PC-9 (cell line): ENCODE data around the gene HLX. TPM values are rescaled to one million over a fixed set of nuclear protein-coding genes. Genes with fewer than 3 reads are reported as not detected.

Source experiments
- BruUV-seq: library from RNA; stranded (reverse); fragments of 400-500 nt; replicated peaks from 2 replicates; lab custom pipeline; 2021; lab: Mats Ljungman, UMichigan
- CTCF ChIA-PET: fragments of 300-600 bp; sonication (Branson Sonifier 250); formaldehyde crosslinking; loops from one replicate; lab custom pipeline; 2022; ENCODE audit warnings: antibody characterized with exemption; lab: Charles Lee
- POLR2A ChIA-PET: fragments of 300-600 bp; sonication (Branson Sonifier 250); formaldehyde crosslinking; loops from one replicate; lab custom pipeline; 2022; ENCODE audit warnings: antibody characterized with exemption; ENCODE audit not compliant: unreplicated experiment; lab: Charles Lee
- DNase-seq, 2 experiments: peaks; one replicate each; pipeline versions ENCODE4 v3.0.0 to v3.0.0-alpha.2; 2015 to 2022; ENCODE audit warnings: mixed read lengths in 1 of 2
- H2AFZ ChIP-seq: fragments of 200-600 bp; sonication (generic); 2 replicates; pipeline ENCODE4 v1.8.1; 2017; ENCODE audit warnings: antibody characterized with exemption
- H3F3A ChIP-seq: fragments of 200-600 bp; sonication (generic); 2 replicates; pipeline ENCODE4 v1.8.1; 2017; ENCODE audit warnings: antibody characterized with exemption, mild to moderate bottlenecking, low read depth; ENCODE audit not compliant: insufficient read depth
- H3K27ac ChIP-seq: fragments of 200-600 bp; sonication (generic); 2 replicates; pipeline ENCODE4 v1.6.1; 2016; ENCODE audit warnings: mixed run types
- H3K27me3 ChIP-seq: fragments of 200-600 bp; sonication (generic); 2 replicates; pipeline ENCODE4 v1.6.1; 2016; ENCODE audit warnings: low read depth, mixed run types; ENCODE audit not compliant: insufficient read depth
- H3K36me3 ChIP-seq: fragments of 200-600 bp; sonication (generic); 2 replicates; pipeline ENCODE4 v1.6.1; 2016; ENCODE audit warnings: low read depth, mixed run types
- H3K4me1 ChIP-seq: fragments of 200-600 bp; sonication (generic); replicated peaks from 2 replicates; pipeline ENCODE4 v1.6.1; 2016; ENCODE audit warnings: mixed run types; ENCODE audit not compliant: insufficient read depth
- H3K4me2 ChIP-seq: fragments of 200-600 bp; sonication (generic); 2 replicates; pipeline ENCODE4 v1.6.1; 2017; ENCODE audit warnings: mixed run types
- H3K4me3 ChIP-seq: fragments of 200-600 bp; sonication (generic); 2 replicates; pipeline ENCODE4 v1.6.1; 2016; ENCODE audit warnings: mixed run types
- H3K79me2 ChIP-seq: fragments of 200-600 bp; sonication (generic); 2 replicates; pipeline ENCODE4 v1.6.1; 2017; ENCODE audit warnings: low read depth, mixed run types
- H3K9me2 ChIP-seq: fragments of 200-600 bp; sonication (generic); 2 replicates; pipeline ENCODE4 v1.8.1; 2017; ENCODE audit warnings: mild to moderate bottlenecking; ENCODE audit not compliant: insufficient read depth
- H3K9me3 ChIP-seq: fragments of 200-600 bp; sonication (generic); 2 replicates; pipeline ENCODE4 v1.8.1; 2016; ENCODE audit warnings: low read depth; ENCODE audit not compliant: insufficient read depth
- H4K20me1 ChIP-seq: fragments of 200-600 bp; sonication (generic); 2 replicates; pipeline ENCODE4 v1.8.1; 2017; ENCODE audit not compliant: insufficient read depth
- CTCF ChIP-seq: fragments of 200-600 bp; sonication (generic); conservative IDR thresholded peaks from 2 replicates; pipeline ENCODE4 v1.6.1; 2017; ENCODE audit warnings: mixed run types, antibody characterized with exemption, mild to moderate bottlenecking, moderate library complexity
- EZH2 ChIP-seq: fragments of 200-600 bp; sonication (generic); IDR thresholded peaks from 2 replicates; pipeline ENCODE4 v1.8.0; 2017; ENCODE audit warnings: antibody characterized with exemption, low read depth
- intact Hi-C: fragments of 100-400 bp; cut with micrococcal nuclease; formaldehyde crosslinking; loops from one replicate; pipeline ENCODE4 v1.10.0; 2022; ENCODE audit not compliant: unreplicated experiment
- total RNA-seq: library from RNA; stranded (reverse); gene quantifications from 2 replicates; pipeline ENCODE4 v1.2.3, GENCODE V29; 2021

Gene HLX
- total RNA-seq, 1 experiment from 2014 or later = 1.1 TPM

GRCh38 chr1:220901881-220902280 is 22.6 kb downstream of the HLX start:
- Histone ChIP-seq H3K9me3 (peaks cover 4% of the 10 kb centered on the region), H3K79me2 (no peaks in the 10 kb centered on the region), H3F3A (peaks cover 11% of the 10 kb centered on the region; the same call in 1 of the 2 replicates), H3K4me1 (peaks cover 14% of the 10 kb centered on the region), H3K9me2 (no peaks in the 10 kb centered on the region), H3K27ac (no peak overlapping the region), H4K20me1 (no peaks in the 10 kb centered on the region), H3K27me3 (no peaks in the 10 kb centered on the region), H3K4me2 (no peak overlapping the region), H2AFZ (no peak overlapping the region), H3K36me3 (no peaks in the 10 kb centered on the region), H3K4me3 (no peak overlapping the region)
- DNase-seq = no peak
- BruUV-seq = no TSS peak
- ChIA-PET POLR2A (interaction anchor here (0.7 kb wide), 1 partner anchor 84 kb away, joined by 3 read pairs; no protein-coding TSS in a partner anchor), CTCF (no interaction called here)
- TF ChIP-seq CTCF = no peak
- no peak for TF ChIP-seq EZH2
- intact Hi-C loops = loop anchor here (10.0 kb wide), 1 partner anchor 303 kb away; no protein-coding TSS in a partner anchor

GRCh38 chr1:220902916-220903315 is 23.7 kb downstream of the HLX start:
- Histone ChIP-seq H2AFZ (no peak overlapping the region), H3K9me3 (peaks cover 4% of the 10 kb centered on the region), H3K27ac (no peak overlapping the region), H3K36me3 (no peaks in the 10 kb centered on the region), H3K9me2 (no peaks in the 10 kb centered on the region), H4K20me1 (no peaks in the 10 kb centered on the region), H3K79me2 (no peaks in the 10 kb centered on the region), H3K4me3 (no peak overlapping the region), H3K4me2 (no peak overlapping the region), H3K4me1 (peaks cover 22% of the 10 kb centered on the region), H3K27me3 (no peaks in the 10 kb centered on the region), H3F3A (peaks cover 11% of the 10 kb centered on the region; the same call in 1 of the 2 replicates)
- POLR2A ChIA-PET = no interaction called here
- intact Hi-C loops = loop anchor here (10.0 kb wide), 1 partner anchor 302 kb away; no protein-coding TSS in a partner anchor
- CTCF ChIA-PET = interaction anchor here (0.6 kb wide), 1 partner anchor 214 kb away, joined by 3 read pairs; no protein-coding TSS in a partner anchor
- no peak for DNase-seq
- BruUV-seq = no TSS peak
- TF ChIP-seq CTCF (no peak), EZH2 (no peak)

- POLR2A ChIA-PET = no interaction called here
- Histone ChIP-seq H3K4me2 (no peak overlapping the region), H4K20me1 (no peaks in the 10 kb centered on the region), H3K79me2 (no peaks in the 10 kb centered on the region), H3K36me3 (no peaks in the 10 kb centered on the region), H3F3A (peaks cover 11% of the 10 kb centered on the region; the same call in 1 of the 2 replicates), H3K9me2 (no peaks in the 10 kb centered on the region), H3K9me3 (peaks cover 4% of the 10 kb centered on the region), H3K27ac (no peak overlapping the region), H3K4me1 (peaks cover 22% of the 10 kb centered on the region), H3K27me3 (no peaks in the 10 kb centered on the region), H3K4me3 (no peak overlapping the region), H2AFZ (no peak overlapping the region)
- intact Hi-C loops = loop anchor here (10.0 kb wide), 1 partner anchor 300 kb away; no protein-coding TSS in a partner anchor
- BruUV-seq = no TSS peak
- CTCF ChIA-PET = no interaction called here
- TF ChIP-seq EZH2 = no peak
- no peak for TF ChIP-seq CTCF
- no peak for DNase-seq
Observed at GRCh38 chr1:220904876-220905275, 25.6 kb downstream of the HLX start.
